Measurements from ENCODE around the gene RNU6-1. TPM values are rescaled to one million over a fixed set of nuclear protein-coding genes. Genes with fewer than 3 reads are reported as not detected.

RNU6-1 gene
- total and polyA plus RNA-seq, 2 experiments from 2014 or later = not detected

DNA sequence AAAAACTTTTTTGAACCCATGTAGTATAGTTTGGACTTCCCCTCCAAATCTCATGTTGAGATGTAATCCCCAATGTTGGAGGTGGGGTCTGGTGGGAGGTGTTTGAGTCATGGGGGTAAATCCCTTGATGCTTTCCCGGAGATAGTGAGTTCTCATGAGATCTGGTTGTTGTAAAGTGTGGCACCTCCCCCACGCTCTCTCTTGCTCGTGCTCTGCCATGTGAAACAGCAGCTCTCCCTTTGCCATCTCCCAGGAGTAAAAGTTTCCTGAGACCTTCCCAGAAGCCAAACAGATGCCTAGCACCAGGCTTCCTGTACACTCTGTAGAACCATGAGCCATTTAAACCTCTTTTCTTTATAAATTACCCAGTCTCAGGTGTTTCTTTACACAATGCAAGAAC, 16.0 kb upstream of the RNU6-1 start:
- H3K27ac Mint-ChIP-seq = no peak overlapping the region
- no peak overlapping the region for H3K4me2 ChIP-seq

More for the DNA sequence above, 16.0 kb upstream of the RNU6-1 start:
- no peak for ATAC-seq
- Histone ChIP-seq H3K4me3 (no peak overlapping the region), H2AFZ (peak overlapping the region; percentile 60; the same call in 1 of the 2 replicates), H3K4me1 (ENCODE audit: insufficient read depth) (peaks cover 34% of the 10 kb centered on the region), H3K79me2 (replicated peaks; ENCODE audit: insufficient read depth) (no peaks in the 10 kb centered on the region), H3K36me3 (ENCODE audit: insufficient read depth) (no peaks in the 10 kb centered on the region), H3K27me3 (ENCODE audit: insufficient read depth) (no peaks in the 10 kb centered on the region), H3K9me2 (ENCODE audit: insufficient read depth) (no peaks in the 10 kb centered on the region), H3F3A (replicated peaks; ENCODE audit: low read depth) (no peaks in the 10 kb centered on the region), H4K20me1 (replicated peaks; ENCODE audit: insufficient read depth) (no peaks in the 10 kb centered on the region), H3K27ac (ENCODE audit: low read depth) (no peak overlapping the region)
- H3K4me3 Mint-ChIP-seq = no peak overlapping the region
- no peaks in the 10 kb centered on the region for H3K36me3 Mint-ChIP-seq (ENCODE audit: low read depth)
- peaks cover 43% of the 10 kb centered on the region for H3K4me1 Mint-ChIP-seq
- H3K27me3 Mint-ChIP-seq (ENCODE audit: insufficient read depth, low read depth, poor library complexity) = peaks cover 9% of the 10 kb centered on the region
- no peak for DNase-seq (ENCODE audit: low spot score)
- H3K9me3 Mint-ChIP-seq = no peaks in the 10 kb centered on the region; the same call in 2 of the 3 replicates
- TF ChIP-seq ZNF331 (CRISPR knock-in tag; IDR thresholded peaks at IDR 0.05; ENCODE audit: low read depth) (no peak), EZH2phosphoT487 (IDR thresholded peaks at IDR 0.05; ENCODE audit: unreplicated experiment) (no peak), POLR2AphosphoS5 (IDR thresholded peaks at IDR 0.05; ENCODE audit: low read depth) (no peak), STAT1 (IDR thresholded peaks at IDR 0.05; ENCODE audit: unreplicated experiment) (no peak), EZH2 (IDR thresholded peaks at IDR 0.05; ENCODE audit: low read depth, unreplicated experiment) (no peak), JUNB (IDR thresholded peaks at IDR 0.05; ENCODE audit: unreplicated experiment) (no peak)
- TF ChIP-seq, protein P1, sequence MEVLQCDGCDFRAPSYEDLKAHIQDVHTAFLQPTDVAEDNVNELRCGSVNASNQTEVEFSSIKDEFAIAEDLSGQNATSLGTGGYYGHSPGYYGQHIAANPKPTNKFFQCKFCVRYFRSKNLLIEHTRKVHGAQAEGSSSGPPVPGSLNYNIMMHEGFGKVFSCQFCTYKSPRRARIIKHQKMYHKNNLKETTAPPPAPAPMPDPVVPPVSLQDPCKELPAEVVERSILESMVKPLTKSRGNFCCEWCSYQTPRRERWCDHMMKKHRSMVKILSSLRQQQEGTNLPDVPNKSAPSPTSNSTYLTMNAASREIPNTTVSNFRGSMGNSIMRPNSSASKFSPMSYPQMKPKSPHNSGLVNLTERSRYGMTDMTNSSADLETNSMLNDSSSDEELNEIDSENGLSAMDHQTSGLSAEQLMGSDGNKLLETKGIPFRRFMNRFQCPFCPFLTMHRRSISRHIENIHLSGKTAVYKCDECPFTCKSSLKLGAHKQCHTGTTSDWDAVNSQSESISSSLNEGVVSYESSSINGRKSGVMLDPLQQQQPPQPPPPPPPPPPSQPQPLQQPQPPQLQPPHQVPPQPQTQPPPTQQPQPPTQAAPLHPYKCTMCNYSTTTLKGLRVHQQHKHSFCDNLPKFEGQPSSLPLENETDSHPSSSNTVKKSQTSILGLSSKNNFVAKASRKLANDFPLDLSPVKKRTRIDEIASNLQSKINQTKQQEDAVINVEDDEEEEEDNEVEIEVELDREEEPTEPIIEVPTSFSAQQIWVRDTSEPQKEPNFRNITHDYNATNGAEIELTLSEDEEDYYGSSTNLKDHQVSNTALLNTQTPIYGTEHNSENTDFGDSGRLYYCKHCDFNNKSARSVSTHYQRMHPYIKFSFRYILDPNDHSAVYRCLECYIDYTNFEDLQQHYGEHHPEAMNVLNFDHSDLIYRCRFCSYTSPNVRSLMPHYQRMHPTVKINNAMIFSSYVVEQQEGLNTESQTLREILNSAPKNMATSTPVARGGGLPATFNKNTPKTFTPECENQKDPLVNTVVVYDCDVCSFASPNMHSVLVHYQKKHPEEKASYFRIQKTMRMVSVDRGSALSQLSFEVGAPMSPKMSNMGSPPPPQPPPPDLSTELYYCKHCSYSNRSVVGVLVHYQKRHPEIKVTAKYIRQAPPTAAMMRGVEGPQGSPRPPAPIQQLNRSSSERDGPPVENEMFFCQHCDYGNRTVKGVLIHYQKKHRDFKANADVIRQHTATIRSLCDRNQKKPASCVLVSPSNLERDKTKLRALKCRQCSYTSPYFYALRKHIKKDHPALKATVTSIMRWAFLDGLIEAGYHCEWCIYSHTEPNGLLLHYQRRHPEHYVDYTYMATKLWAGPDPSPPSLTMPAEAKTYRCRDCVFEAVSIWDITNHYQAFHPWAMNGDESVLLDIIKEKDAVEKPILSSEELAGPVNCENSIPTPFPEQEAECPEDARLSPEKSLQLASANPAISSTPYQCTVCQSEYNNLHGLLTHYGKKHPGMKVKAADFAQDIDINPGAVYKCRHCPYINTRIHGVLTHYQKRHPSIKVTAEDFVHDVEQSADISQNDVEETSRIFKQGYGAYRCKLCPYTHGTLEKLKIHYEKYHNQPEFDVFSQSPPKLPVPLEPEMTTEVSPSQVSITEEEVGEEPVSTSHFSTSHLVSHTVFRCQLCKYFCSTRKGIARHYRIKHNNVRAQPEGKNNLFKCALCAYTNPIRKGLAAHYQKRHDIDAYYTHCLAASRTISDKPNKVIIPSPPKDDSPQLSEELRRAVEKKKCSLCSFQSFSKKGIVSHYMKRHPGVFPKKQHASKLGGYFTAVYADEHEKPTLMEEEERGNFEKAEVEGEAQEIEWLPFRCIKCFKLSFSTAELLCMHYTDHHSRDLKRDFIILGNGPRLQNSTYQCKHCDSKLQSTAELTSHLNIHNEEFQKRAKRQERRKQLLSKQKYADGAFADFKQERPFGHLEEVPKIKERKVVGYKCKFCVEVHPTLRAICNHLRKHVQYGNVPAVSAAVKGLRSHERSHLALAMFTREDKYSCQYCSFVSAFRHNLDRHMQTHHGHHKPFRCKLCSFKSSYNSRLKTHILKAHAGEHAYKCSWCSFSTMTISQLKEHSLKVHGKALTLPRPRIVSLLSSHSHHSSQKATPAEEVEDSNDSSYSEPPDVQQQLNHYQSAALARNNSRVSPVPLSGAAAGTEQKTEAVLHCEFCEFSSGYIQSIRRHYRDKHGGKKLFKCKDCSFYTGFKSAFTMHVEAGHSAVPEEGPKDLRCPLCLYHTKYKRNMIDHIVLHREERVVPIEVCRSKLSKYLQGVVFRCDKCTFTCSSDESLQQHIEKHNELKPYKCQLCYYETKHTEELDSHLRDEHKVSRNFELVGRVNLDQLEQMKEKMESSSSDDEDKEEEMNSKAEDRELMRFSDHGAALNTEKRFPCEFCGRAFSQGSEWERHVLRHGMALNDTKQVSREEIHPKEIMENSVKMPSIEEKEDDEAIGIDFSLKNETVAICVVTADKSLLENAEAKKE (CRISPR knock-in tag; IDR thresholded peaks at IDR 0.05) = no peak
- TF ChIP-seq, protein P2, sequence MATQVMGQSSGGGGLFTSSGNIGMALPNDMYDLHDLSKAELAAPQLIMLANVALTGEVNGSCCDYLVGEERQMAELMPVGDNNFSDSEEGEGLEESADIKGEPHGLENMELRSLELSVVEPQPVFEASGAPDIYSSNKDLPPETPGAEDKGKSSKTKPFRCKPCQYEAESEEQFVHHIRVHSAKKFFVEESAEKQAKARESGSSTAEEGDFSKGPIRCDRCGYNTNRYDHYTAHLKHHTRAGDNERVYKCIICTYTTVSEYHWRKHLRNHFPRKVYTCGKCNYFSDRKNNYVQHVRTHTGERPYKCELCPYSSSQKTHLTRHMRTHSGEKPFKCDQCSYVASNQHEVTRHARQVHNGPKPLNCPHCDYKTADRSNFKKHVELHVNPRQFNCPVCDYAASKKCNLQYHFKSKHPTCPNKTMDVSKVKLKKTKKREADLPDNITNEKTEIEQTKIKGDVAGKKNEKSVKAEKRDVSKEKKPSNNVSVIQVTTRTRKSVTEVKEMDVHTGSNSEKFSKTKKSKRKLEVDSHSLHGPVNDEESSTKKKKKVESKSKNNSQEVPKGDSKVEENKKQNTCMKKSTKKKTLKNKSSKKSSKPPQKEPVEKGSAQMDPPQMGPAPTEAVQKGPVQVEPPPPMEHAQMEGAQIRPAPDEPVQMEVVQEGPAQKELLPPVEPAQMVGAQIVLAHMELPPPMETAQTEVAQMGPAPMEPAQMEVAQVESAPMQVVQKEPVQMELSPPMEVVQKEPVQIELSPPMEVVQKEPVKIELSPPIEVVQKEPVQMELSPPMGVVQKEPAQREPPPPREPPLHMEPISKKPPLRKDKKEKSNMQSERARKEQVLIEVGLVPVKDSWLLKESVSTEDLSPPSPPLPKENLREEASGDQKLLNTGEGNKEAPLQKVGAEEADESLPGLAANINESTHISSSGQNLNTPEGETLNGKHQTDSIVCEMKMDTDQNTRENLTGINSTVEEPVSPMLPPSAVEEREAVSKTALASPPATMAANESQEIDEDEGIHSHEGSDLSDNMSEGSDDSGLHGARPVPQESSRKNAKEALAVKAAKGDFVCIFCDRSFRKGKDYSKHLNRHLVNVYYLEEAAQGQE (IDR thresholded peaks at IDR 0.05; ENCODE audit: unreplicated experiment) = no peak

Data from GM23338 (cell line).